HG03457 (cell line): ENCODE measurements around the gene ZNF443.
"Not testable (repeated sequence)": the region's sequence is repeated elsewhere in the genome, so short reads cannot be mapped to it uniquely, and the experiment has no call there.

Experiments
- ATAC-seq: cut with Tn5 transposase; IDR thresholded peaks from one replicate; pipeline ENCODE4 v1.9.1; 2021; ENCODE audit warnings: moderate number of reproducible peaks; ENCODE audit not compliant: unreplicated experiment

ZNF443 gene

DNA sequence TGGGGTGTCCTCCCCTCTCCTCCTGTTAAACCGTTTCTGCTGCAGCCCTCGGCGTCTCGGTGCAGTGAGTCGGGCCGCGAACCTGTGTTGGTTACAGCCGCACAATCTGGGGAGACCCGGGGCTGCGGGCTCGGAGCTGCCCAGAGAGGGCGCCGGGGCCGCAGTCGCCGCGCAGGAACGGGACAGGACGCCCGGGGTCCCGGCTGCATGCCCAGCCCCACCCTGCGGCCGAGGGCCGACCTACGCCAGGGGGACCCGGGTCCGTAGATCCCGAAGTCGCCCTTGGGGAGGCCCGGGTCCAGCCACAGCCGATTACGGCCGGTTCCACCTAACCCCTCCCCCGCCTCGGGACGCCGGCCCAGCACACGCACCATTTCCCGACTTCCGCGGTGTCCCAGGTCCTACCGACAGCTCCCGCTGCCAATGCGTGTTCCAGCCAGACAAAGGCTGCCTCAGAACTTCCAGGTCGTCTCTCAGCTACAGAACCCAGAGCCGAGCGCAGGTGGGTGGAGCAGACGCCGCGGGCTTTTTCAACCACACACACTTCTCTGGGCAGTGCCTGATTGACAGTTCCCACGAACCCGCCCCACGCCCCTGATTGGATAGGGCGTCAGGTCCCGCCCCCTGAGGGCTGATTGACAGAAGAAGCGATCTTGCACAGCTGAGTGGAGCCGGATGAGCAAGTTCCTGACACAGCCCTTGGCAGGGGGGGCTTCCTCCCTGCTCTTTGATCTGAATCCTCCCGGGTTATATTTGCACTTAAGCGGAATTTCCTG is at the start of gene ZNF443:
TSS of gene ZNF443 (minus strand) at position 481 of the 776 bp plus-strand sequence. CDS start at position 374, 107 bp downstream.
- peak; percentile 79 for ATAC-seq

DNA sequence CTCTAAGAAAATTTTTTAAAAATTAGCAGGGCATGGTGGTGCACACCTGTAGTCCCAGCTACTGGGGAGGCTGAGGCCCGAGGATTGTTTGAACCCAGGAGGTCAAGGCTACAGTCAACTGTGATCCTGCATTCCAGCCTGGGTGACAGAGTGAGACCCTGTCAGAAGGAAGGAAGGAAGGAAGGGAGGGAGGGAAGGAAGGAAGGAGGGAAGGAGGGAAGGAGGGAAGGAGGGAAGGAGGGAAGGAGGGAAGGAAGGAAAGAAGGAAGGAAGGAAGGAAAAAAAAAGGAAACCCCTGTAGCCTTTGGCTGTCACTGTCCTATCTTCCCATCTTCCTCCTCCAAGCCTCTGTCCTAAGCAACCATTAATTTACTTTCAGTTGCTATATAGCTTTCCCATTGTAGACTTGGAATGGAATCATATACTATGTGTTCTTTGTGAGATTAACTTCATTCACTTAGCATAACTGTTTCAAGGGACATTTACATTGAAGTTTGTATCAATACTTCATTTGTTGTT is 45.5 kb upstream of the ZNF443 start:
- not testable (repeated sequence) for ATAC-seq

DNA sequence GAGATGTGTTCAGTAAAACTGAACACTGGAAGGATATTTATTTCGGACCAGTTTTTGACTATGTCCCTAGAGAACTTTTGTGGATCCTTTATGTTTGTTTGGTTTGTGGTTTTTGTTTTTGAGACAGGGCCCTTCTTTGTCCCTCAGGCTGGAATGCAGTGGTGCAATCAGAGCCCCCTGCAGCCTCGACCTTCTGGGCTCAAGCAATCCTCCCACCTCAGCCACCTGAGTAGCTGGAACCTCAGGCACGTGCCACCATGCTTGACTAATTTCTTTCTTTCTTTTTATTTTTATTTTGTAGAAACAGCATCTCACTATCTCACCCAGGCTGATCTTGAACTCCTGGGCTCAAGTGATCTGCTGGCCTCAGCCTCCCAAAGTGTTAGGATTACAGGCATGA is 44.8 kb upstream of the ZNF443 start:
- no peak for ATAC-seq

DNA sequence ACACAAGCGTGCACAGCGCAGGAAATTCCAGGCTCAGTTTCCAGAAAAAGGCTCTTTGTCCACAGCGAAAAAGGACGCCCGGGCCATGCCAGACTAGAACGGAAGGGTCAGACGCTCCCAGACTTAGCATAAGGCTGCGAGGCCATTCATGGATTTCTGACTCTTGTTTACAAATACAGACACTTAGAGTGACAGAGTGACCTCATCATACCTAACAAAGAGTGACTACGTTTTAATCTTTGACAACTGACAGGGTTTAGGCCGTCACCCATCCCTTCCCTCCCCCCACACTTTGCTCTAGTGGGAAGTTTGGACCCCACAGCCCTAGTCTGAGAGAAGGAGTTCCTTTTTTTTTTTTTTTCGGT is 44.2 kb upstream of the ZNF443 start:
- ATAC-seq = no peak

DNA sequence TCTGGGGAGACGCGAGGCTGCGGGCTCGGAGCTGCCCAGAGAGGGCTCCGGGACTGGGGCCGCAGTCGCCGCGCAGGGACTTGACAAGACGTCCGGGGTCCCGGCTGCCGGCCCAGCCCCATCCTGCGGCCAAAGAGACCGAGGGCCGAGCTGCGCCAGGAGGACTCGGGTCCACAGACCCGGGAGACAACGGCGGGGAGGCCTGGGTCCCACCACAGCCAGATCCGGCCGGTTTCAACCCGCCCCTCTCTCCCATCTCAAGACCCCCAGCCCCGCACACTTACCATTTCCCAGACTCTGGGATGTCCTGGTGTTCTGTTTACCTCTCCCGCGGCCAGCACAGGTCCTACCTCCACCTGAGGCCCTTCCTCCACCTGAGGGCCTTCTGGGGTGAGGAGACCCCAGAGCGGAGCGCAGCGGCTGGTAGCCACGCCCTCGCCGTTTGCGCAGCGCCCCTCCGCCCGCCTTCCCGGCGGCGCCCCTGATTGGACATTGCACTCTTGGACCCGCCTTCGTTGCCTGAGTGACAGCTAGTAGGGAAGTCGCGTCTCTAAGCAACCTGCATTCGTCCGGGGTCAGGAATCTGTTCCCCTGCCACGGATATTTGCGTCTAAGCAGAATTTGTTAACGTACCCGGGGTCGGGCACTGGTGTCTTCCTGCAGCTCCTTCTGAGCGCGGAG is 43.7 kb upstream of the ZNF443 start, which contains the start of gene ZNF709:
TSS of gene ZNF709 (minus strand) at position 446 of the 681 bp plus-strand sequence. CDS start at position 287, 159 bp downstream.
- ATAC-seq = no peak

DNA sequence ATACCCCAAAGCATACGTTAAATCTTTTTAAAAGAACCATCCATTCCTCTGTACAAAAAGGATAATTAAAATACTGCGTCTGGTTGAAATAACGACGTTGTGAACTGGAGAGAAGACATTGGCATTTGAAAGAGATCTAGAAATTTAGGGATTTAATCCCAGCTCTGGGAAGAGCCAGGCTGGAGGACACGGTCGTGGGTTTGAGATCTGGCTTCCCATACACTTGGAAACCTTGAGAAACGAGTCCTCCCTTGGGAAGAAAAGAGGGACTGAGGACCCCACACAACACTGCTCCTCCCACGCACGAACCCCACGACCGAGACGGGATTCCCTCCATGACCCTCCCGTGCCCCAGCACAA is 43.2 kb upstream of the ZNF443 start:
- ATAC-seq = no peak

DNA sequence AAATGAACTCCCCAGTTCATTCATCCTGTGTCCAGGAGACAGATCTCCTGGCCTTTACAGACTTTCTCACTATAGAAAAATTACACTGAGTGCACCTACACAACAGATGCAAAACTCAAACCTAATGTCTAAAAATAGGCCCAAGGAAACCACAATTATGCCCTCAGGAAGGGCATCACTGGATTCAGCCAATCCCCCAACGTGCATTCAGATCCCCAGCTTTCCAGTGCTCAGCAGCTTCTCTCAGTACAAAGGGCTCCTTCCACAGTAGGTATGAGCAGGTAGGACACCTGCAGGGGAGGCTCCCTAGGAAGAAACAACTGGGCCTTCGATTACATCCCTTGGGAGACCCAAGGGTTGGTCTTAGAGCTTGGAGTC is 41.7 kb upstream of the ZNF443 start:
- no peak for ATAC-seq

DNA sequence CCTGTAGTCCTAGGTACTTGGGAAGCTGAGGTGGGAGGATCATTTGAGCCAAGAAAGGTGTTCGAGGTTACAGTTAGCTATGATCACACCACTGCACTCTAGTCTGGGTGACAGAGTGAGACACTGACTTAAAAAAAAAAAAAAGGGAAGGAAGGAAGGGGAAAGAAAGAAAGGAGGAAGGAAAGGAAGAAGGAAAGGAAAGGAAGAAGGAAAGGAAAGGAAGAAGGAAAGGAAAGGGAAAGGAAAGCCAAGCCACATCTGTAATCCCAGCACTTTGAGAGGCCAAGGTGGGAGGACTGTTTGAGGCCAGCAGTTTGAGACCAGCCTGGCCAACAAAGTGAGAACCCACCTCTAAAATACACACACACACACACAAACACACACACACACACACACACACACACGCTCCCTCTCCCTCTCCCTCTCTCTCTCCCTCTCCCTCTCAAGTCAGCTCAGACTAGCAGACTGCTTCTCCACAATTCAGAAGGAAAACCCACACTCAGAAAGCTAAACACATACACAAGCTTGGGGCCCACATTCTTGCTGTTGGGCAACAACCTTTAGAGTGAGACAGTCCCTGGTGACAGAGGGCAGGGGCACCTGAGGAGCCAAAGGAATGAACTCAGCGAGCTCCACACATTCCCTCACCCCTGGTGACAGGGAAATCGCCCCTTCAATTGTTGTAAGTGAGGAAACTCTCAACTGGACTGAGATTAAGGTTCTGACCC is 41.1 kb upstream of the ZNF443 start:
- ATAC-seq = no peak

DNA sequence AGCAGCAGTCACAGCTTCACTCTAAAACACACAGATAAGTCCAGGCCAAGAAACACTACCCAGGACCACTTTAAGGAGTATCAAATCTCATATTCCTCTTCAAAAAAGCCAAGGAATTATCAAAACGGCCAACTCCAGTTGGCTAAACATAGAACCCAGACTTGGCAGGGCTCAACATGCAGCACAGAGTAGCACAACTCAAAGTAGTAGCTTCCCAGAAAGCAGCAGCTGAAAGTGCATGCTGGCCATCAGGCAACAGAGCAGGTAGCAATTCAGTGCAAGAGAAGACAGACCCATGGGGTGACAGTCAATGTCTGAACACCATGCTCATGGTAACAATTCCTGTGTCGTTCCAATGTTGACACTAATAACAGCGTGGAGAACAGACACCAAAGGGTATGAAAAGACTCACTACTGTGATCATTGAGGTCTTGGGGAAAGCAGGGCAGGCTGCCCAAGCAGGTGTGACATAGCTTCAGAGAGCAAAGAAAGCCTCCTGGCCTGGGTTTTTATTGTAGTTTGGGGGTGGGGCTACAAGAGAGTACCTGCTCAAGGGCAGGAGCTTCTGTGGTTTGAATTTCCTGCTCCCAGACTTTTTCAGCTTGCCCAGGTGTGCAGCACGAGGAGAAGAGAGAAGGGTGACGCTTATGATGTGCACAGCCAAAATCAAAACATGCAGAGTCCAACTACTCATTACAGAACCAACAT is 37.6 kb upstream of the ZNF443 start:
- ATAC-seq = no peak

DNA sequence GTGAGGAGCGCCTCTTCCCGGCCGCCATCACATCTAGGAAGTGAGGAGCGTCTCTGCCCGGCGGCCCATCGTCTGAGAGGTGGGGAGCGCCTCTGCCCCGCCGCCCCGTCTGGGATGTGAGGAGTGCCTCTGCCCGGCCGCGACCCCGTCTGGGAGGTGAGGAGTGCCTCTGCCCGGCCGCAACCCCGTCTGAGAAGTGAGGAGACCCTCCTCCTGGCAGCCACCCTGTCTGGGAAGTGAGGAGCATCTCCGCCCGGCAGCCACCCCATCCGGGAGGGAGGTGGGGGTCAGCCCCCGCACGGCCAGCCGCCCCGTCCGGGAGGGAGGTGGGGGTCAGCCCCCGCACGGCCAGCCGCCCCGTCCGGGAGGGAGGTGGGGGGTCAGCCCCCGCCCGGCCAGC is 26.8 kb upstream of the ZNF443 start:
- not testable (repeated sequence) for ATAC-seq

DNA sequence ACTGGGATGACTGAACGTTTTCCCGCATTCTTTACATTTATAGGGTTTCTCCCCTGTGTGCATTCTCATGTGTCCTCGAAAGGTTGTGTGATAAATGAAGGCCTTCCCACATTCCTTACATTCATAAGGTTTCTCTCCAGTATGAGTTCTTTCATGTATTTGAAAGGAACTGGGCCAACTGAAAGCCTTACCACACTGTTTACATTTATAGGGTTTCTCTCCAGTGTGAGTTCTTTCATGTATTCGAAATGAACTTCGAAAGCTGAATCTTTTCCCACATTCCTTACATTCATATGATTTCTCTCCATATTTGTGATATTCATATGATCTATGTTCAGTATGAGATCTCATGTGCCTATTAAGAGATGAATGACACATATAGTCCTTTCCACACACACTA is 24.4 kb upstream of the ZNF443 start:
- ATAC-seq = no peak

DNA sequence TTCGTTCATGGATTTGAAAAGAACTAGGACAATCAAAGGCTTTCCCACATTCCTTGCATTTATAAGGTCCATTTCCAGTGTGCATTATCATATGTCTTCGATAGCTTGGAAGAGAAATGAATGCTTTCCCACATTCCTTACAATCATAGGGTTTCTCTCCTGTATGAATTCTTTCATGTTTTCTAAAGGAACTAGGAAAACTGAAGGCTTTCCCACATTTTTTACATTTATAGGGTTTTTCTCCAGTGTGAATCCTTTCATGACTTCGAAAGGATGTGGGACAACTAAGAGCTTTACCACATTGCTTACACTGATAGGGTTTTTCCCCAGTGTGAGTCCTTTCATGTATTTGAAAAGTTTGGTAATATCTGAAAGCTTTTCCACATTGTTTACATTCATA is 23.9 kb upstream of the ZNF443 start:
- ATAC-seq = no peak

DNA sequence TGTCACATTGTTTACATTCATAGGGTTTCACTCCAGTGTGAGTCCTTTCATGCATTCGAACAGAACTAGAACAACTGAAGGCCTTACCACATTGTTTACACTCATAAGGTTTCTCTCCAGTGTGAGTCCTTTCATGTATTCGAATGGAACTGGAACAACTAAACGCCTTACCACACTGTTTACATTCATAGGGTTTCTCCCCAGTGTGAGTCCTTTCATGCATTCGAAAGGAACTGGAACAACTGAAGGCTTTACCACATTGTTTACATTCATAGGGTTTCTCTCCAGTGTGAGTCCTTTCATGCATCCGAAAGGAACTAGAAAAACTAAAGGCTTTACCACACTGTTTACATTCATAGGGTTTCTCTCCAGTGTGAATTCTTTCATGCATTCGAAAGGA is 23.3 kb upstream of the ZNF443 start:
- ATAC-seq = not testable (repeated sequence)

DNA sequence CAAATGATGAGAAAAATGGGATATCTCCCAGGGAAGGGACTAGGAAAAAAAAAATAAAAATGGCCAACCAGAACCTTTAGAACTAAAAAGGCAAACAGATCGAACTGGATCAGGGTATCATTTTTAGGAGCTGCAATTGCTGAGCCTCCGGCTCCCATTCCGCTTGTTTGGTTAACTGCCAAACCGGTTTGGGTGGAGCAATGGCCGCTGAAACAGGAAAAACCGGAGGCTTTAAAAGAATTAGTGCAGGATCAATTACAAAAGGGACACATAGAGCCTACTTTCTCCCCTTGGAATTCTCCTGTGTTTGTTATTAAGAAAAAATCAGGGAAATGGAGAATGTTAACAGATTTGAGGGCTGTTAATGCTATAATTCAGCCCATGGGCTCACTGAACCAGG is 12.7 kb upstream of the ZNF443 start:
- ATAC-seq = no peak

DNA sequence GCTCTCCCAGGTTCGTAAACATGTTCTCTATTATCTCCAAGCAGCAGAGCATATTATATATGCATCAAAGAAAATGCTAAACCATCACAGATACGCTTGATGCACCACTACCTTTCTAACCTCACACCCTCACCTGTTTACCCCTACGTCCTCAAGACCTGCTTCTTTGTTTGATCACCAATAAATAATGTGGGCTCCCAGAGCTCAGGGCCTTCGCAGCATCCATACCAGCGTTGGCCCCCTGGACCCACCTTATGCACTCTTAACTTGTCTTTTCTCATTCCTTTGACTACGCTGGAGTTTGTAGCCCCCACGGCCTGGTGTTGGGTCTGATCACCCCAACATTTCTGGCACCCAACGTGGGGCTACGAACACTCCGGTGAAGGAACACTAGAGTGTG is 10.0 kb upstream of the ZNF443 start:
- ATAC-seq = no peak

DNA sequence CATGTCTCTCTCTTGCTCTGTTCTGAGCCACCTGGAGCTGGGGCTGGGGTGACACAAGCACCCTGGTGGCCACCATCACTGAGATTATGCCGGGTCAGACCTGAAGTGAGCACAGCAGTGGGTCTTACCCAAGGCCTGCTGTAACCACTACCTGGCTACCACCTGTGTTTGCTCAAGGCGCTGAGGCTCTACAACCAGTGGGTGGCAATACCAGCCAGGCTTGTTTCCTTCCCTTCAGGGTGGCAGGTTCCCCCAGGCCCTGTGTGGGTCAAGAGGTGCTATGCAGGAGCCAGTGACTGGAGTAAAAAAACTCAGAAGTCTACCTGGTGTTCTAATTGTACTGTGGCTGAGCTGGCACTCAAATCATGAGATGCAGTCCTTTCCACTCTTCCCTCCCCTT is 8.0 kb upstream of the ZNF443 start:
- no peak for ATAC-seq

DNA sequence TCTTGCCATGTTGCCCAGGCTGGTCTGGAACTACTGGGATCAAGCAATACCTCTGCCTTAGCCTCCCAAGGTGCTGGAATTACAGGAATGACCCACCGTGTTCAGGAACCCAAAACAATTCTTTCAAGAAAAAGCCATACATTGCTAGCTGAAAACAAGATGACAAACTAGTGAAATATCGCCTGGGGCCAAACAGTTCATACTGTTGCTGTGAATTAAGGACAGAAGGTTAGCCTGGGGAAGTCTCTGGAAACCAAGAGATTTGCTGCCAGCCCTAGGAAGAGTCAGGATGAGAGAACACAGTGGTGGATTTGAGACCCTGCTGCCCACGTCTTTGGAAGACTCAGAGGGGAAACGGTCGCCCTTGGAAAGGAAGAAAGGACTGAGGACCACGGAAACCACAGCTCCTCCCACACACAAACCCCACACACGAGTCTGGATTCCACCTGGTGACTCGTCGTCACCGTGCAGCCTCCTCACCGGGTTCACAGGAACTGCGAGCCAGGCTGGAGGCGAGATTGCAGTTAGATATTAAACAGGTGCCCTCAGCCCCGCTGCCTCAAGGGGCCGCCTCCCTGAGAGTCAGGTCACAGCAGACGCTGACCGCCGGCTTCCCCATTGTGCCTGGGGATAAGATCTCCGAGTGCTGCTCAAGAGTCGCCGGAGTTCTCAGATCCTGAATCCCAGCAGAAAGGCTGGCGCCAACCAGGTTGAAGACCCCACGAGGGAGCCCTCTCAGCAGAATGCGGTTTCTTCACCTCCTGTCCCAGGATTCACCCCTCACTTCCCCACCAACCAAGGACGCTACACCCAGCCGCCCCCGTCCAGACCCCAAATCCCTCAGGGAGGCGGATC is 908 bp downstream of the ZNF443 start:
- peak; percentile 17 for ATAC-seq

DNA sequence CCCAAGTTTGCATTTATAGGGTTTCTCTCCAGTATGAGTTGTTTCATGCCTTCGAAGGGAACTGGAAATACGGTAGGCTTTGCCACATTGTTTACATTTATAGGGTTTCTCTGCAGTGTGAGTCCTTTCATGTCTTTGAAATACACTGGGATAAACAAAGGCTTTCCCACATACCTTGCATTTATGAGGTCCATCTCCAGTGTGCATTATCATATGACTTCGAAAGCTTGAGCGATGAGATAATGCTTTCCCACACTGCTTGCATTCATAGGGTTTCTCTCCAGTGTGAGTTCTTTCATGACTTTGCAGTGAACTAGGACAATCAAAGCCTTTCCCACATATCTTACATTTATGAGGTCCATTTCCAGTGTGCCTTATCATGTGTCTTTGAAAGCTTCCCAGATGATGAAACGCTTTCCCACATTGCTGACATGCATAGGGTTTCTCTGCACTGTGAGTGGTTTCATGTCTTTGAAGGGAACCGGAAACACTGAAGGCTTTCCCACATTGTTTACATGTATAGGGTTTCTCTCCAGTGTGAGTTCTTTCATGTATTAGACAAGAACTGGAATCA is 10.0 kb downstream of the ZNF443 start:
- ATAC-seq = not testable (repeated sequence)

DNA sequence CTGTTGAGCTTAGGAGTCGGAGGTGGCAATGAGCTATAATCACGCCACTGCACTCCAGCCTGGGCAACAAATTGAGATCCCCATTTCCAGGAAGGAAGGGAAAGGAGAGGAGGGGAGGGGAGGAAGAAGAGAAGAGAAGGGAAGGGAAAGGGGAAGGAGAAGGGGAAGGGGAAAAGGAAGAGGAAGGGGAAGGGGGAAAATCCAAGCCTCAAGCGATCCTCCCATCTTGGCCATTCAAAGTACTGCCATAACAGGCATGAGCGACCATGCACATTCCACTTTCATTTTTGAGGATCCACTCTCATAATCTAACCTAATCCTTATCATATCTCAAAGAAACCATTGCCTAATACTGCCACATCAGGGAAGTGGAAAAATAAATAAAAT is 14.9 kb downstream of the ZNF443 start:
- ATAC-seq = no peak
